NB4 (cell line): ENCODE results near the gene SMIM1.

Experiments
- DNase-seq: peaks from one replicate; pipeline ENCODE4 v3.0.0; 2010; ENCODE audit warnings: low read depth
- H3K4me3 ChIP-seq: one replicate; pipeline ENCODE4 v1.5.1; 2011; ENCODE audit warnings: mild to moderate bottlenecking, low read depth, low read length, moderate library complexity
- MYC ChIP-seq: IDR thresholded peaks from 2 replicates; pipeline ENCODE4 v1.6.1; 2011; ENCODE audit warnings: low read depth, low read length
- POLR2A ChIP-seq: IDR thresholded peaks from 2 replicates; pipeline ENCODE4 v1.6.1; 2011; ENCODE audit warnings: mild to moderate bottlenecking; ENCODE audit not compliant: insufficient read length; ENCODE audit errors: extremely low read depth
- TF ChIP-seq, protein P1 (sequence below): IDR thresholded peaks from one replicate; pipeline ENCODE4 v1.5.1; 2012; ENCODE audit warnings: low read depth, low read length
- TF ChIP-seq, protein P2 (sequence below): IDR thresholded peaks from 2 replicates; pipeline ENCODE4 v1.6.1; 2011; ENCODE audit warnings: low read depth, low read length

Gene SMIM1

DNA sequence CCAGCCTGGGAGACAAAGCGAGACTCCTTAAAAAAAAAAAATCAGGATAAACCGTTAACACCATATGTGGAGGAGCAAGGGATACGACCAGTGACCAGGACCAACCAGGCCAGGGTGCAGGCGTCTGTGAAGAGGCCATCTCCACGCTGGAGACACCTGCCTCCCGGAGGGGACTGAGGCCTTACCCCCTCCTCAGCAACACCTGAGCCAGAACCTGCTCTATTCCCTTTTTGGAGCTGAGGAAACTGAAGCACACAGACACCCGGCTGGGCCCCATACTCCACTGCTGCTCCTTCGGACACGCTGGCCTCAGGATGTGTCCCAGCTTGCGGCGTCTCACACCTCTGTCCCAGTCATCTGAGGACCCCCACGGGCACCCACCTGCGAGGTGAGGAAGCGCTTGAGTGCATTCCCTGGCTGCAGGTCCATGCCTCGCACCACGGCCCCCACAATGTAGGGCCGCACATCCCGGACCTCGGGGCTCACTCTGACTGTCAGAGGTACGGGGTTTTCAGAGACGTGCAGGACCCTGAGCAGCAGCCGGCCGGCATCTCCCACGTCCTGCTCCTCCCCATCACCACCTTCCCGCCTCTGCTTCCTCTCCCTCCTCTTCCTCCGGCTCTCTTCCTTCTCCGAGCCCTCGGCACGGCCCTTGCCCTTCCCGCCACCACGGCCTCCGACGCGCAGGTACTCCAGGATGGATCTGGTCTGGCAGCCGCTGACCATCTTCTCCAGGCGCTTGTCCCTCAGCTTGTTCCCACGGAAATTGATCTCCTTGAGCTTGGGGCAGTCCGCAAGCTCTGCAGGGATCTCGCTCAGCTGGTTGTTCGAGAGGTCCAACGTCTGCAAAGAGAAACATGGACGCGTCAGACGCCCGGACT lies 14.2 kb downstream of the SMIM1 start:
- H3K4me3 ChIP-seq: no peak overlapping the region
- DNase-seq: no peak
- TF ChIP-seq, protein P1, sequence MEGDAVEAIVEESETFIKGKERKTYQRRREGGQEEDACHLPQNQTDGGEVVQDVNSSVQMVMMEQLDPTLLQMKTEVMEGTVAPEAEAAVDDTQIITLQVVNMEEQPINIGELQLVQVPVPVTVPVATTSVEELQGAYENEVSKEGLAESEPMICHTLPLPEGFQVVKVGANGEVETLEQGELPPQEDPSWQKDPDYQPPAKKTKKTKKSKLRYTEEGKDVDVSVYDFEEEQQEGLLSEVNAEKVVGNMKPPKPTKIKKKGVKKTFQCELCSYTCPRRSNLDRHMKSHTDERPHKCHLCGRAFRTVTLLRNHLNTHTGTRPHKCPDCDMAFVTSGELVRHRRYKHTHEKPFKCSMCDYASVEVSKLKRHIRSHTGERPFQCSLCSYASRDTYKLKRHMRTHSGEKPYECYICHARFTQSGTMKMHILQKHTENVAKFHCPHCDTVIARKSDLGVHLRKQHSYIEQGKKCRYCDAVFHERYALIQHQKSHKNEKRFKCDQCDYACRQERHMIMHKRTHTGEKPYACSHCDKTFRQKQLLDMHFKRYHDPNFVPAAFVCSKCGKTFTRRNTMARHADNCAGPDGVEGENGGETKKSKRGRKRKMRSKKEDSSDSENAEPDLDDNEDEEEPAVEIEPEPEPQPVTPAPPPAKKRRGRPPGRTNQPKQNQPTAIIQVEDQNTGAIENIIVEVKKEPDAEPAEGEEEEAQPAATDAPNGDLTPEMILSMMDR: no peak
- TF ChIP-seq, protein P2, sequence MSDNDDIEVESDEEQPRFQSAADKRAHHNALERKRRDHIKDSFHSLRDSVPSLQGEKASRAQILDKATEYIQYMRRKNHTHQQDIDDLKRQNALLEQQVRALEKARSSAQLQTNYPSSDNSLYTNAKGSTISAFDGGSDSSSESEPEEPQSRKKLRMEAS: no peak
- no peak for TF ChIP-seq POLR2A

DNA sequence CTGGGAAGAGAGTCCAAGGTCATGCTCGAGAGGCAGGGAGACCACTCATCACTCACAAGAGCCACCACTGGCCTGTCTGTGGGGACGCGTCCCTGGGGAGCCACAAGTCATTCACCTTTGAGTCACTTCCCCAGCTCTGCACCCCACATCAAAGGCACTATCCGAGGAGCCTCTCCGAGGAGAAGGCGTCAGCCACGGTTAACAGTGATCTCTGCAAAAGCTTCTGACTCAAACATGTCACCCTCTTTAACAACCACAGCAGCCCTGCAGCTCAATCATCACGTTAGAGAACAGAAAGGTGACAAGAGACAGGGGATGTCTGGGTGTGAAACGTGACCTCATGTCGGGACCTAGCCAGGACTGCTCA lies 14.8 kb downstream of the SMIM1 start:
- TF ChIP-seq POLR2A (no peak), MYC (no peak)
- TF ChIP-seq, protein P2: no peak
- TF ChIP-seq, protein P1: no peak
- H3K4me3 ChIP-seq: no peak overlapping the region
- DNase-seq: no peak

DNA sequence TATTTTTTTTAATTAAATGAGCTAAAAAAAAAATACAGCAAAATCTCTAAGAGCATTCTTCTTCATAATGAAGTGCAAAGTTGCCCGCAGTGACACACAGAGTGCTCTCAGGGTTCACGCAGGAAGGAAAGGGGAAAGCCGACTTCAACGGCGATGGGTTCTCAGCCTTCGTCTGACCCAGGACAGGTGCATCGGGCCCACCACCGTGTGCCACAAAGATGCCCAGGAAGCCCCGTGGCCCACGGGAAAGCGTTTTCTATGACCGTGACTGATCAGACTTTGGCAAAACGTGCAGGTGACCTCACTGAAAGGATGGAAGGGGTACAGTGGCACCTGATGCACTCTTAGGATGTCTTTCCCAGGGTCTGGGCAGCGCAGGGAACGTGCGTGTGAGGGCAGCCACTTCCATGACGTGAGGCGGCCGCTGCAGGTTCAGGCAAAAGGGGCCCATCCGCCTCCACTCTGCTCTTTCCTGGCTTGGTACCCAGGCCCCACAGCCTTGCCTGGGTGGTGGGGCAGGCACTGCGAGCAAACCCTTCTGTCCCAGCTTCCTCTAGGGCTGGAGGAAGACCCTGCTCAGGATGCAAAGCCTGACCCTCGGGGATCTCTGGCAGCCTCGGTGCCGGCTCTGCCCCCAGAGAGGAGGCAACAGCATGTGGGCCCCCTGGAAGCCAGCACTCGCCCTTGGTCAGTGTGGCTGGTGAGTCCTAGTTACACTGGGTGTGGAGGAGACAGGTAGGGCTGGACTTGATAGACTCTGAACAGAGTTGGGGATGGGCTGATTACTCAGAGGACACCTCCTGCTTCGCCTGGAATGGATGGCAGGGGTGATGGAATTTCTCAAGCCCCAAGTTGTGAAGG lies 15.4 kb downstream of the SMIM1 start:
- DNase-seq: no peak
- TF ChIP-seq MYC: no peak
- TF ChIP-seq POLR2A: no peak
- TF ChIP-seq, protein P2: no peak
- TF ChIP-seq, protein P1: no peak

DNA sequence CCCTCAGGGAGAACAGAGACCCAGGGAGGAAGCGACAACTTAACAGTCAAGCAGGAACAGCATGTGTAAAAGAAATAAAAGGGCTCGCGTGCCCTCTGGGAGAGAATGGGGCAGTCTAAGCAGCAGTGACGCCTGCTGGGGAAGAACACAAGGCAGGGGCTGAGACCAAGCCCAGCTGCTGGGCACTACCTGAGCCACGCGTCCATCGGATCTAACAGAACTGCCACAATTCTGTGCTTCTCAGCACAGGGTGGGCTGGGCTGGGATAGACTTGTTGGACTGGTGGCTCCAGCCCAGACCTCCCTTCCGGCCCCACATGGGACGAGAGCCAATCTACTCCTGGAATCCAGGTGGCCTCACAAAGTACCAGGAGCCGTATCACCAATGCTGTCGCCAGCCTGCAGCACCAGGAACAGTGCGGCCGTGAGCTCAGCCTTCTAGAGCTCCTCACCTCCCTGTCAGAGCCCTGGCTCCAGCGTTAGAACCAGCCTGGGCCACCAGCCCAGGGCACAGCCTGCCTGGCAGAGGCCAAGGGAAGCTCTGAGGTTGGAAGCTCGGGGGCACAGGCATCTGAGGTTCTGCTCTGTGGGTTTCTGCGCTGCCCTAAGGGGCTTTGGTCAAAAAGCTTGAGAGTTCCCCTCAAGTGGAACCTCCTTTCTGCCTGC lies 16.3 kb downstream of the SMIM1 start:
- H3K4me3 ChIP-seq: no peak overlapping the region
- TF ChIP-seq, protein P2: no peak
- TF ChIP-seq, protein P1: no peak
- TF ChIP-seq POLR2A (no peak), MYC (no peak)
- no peak for DNase-seq

More for the DNA sequence above, 15.4 kb downstream of the SMIM1 start:
- no peak overlapping the region for H3K4me3 ChIP-seq

DNA sequence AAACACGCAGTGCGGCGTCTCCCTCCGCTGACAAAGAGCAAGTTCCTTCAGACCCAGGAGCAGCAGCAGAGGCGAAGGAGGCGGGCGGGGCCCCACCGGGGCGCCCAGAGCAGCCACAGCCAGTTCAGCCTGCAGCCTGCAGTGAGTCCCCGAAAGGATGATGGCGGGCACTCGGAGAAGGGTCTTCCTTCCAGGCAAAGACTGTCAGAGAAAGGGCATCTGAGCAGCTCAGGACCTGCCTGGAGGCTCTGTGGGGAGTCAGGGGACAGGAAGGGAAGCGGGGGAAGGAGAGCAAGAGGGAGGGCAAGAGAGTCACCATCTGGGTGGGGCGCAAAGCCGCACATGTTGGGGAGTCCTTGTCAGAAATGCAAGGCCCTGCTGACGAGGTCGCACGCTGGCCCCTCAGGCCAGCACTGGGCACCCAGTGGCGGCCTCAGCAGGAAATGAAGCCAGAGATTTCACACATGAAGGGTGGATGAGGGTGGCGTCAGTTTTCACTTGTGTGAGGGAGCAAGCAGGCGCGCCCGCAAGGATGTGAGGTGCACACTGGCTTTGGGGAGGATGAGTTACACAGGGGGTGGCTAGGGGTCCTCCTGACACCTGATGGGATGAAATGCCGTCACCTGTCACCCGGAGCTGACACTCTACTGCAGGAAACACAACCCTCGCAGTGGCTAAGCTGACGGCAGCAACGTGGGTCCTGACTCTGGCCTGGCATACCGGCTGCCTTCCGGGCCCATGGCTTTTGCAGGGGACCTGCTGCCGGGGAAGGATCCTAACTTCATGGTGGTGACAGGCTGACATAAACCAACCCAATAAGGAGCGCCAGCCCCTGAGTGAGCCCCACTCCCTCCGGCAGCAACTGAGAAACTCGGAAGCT lies 17.1 kb downstream of the SMIM1 start:
- no peak for DNase-seq
- TF ChIP-seq, protein P2: no peak
- TF ChIP-seq POLR2A: no peak
- TF ChIP-seq MYC: no peak
- TF ChIP-seq, protein P1: no peak
- no peak overlapping the region for H3K4me3 ChIP-seq
